H9 (cell line): Measurements from ENCODE around the gene IQCK. TPM values are rescaled to one million over a fixed set of nuclear protein-coding genes. Genes with fewer than 3 reads are reported as not detected.

Source experiments
- DNase-seq: peaks from one replicate; pipeline ENCODE4 v3.0.0-alpha.2; 2017
- H2AFZ ChIP-seq: one replicate; pipeline ENCODE4 v1.6.1; 2013; ENCODE audit warnings: mild to moderate bottlenecking, low read length, control low read depth, moderate library complexity
- H2AK5ac ChIP-seq: 2 replicates; pipeline ENCODE4 v1.6.1; 2013; ENCODE audit warnings: low read length, control low read depth, mixed read lengths; ENCODE audit not compliant: insufficient read length
- H2BK120ac ChIP-seq: one replicate; pipeline ENCODE4 v1.6.1; 2013; ENCODE audit warnings: low read depth, mild to moderate bottlenecking, low read length, control low read depth, inconsistent platforms; ENCODE audit not compliant: poor library complexity, severe bottlenecking
- H2BK12ac ChIP-seq: 2 replicates; pipeline ENCODE4 v1.6.1; 2013; ENCODE audit warnings: low read length, control low read depth, mixed read lengths, low read depth; ENCODE audit not compliant: insufficient read length
- H2BK15ac ChIP-seq: 2 replicates; pipeline ENCODE4 v1.6.1; 2013; ENCODE audit warnings: low read depth, low read length, control low read depth
- H2BK20ac ChIP-seq: one replicate; pipeline ENCODE4 v1.6.1; 2013; ENCODE audit warnings: low read depth, mild to moderate bottlenecking, low read length, control low read depth, inconsistent platforms; ENCODE audit not compliant: poor library complexity, severe bottlenecking
- H2BK5ac ChIP-seq: 2 replicates; pipeline ENCODE4 v1.6.1; 2013; ENCODE audit warnings: low read length, control low read depth, mixed read lengths; ENCODE audit not compliant: insufficient read length
- H3K14ac ChIP-seq: 2 replicates; pipeline ENCODE4 v1.6.1; 2013; ENCODE audit warnings: low read length, control low read depth; ENCODE audit not compliant: insufficient read depth
- H3K18ac ChIP-seq: 2 replicates; pipeline ENCODE4 v1.6.1; 2013; ENCODE audit warnings: low read depth, mild to moderate bottlenecking, mixed read lengths, low read length, control low read depth; ENCODE audit not compliant: insufficient read length
- H3K23ac ChIP-seq: 2 replicates; pipeline ENCODE4 v1.6.1; 2013; ENCODE audit warnings: low read length, control low read depth, mixed read lengths, low read depth; ENCODE audit not compliant: insufficient read length
- H3K23me2 ChIP-seq: 2 replicates; pipeline ENCODE4 v1.6.1; 2013; ENCODE audit warnings: low read depth, mild to moderate bottlenecking, mixed read lengths, low read length, control low read depth; ENCODE audit not compliant: insufficient read length, poor library complexity, severe bottlenecking
- H3K27ac ChIP-seq: 2 replicates; pipeline ENCODE4 v1.5.1; 2013; ENCODE audit warnings: low read length, control low read depth, mixed read lengths, low read depth; ENCODE audit not compliant: insufficient read length
- H3K27me3 ChIP-seq: 2 replicates; pipeline ENCODE4 v1.6.1; 2013; ENCODE audit warnings: low read length, control low read depth, inconsistent platforms; ENCODE audit not compliant: insufficient read depth
- H3K4ac ChIP-seq: 2 replicates; pipeline ENCODE4 v1.6.1; 2013; ENCODE audit warnings: low read depth, mild to moderate bottlenecking, control low read depth, inconsistent platforms, low read length, moderate library complexity
- H3K4me1 ChIP-seq: 2 replicates; pipeline ENCODE4 v1.6.1; 2013; ENCODE audit warnings: low read length, control low read depth, inconsistent platforms; ENCODE audit not compliant: insufficient read depth
- H3K4me2 ChIP-seq: 2 replicates; pipeline ENCODE4 v1.6.1; 2013; ENCODE audit warnings: low read length, control low read depth, mixed read lengths; ENCODE audit not compliant: insufficient read length, insufficient read depth
- H3K56ac ChIP-seq: 2 replicates; pipeline ENCODE4 v1.6.1; 2013; ENCODE audit warnings: low read depth, mild to moderate bottlenecking, mixed read lengths, low read length, control low read depth; ENCODE audit not compliant: insufficient read length
- H3K79me1 ChIP-seq: 2 replicates; pipeline ENCODE4 v1.6.1; 2013; ENCODE audit warnings: low read depth, mild to moderate bottlenecking, moderate library complexity, low read length, control low read depth, inconsistent platforms; ENCODE audit not compliant: insufficient read depth, poor library complexity, severe bottlenecking
- H3K79me2 ChIP-seq: 2 replicates; pipeline ENCODE4 v1.6.1; 2013; ENCODE audit warnings: low read length, control low read depth, inconsistent platforms; ENCODE audit not compliant: insufficient read depth
- H3K9ac ChIP-seq: 2 replicates; pipeline ENCODE4 v1.6.1; 2013; ENCODE audit warnings: low read length, control low read depth, mixed read lengths; ENCODE audit not compliant: insufficient read length; ENCODE audit errors: extremely low read depth
- H3K9me3 ChIP-seq: one replicate; pipeline ENCODE4 v1.6.1; 2013; ENCODE audit warnings: low read depth, low read length, inconsistent platforms; ENCODE audit not compliant: control insufficient read depth
- H3T11ph ChIP-seq: one replicate; pipeline ENCODE4 v1.6.1; 2013; ENCODE audit warnings: mild to moderate bottlenecking, low read length, control low read depth, inconsistent platforms
- H4K20me1 ChIP-seq: one replicate; pipeline ENCODE4 v1.6.1; 2013; ENCODE audit not compliant: control insufficient read depth, insufficient read length, insufficient read depth
- H4K5ac ChIP-seq: 2 replicates; pipeline ENCODE4 v1.6.1; 2013; ENCODE audit warnings: low read depth, mild to moderate bottlenecking, mixed read lengths, low read length, control low read depth; ENCODE audit not compliant: insufficient read length
- H4K8ac ChIP-seq: replicated peaks from 2 replicates; pipeline ENCODE4 v1.6.1; 2013; ENCODE audit warnings: low read length, control low read depth, mixed read lengths, low read depth; ENCODE audit not compliant: insufficient read length
- H4K91ac ChIP-seq: 2 replicates; pipeline ENCODE4 v1.6.1; 2013; ENCODE audit warnings: low read depth, mild to moderate bottlenecking, moderate library complexity, mixed read lengths, low read length, control low read depth; ENCODE audit not compliant: insufficient read length
- H3K27ac Mint-ChIP-seq, 3 experiments: 2 replicates in 2 of 3; 3 replicates in 1 of 3; pipeline ENCODE4 v1.8.0; 2020 to 2021; ENCODE audit warnings: mixed read lengths in 3 of 3, mild to moderate bottlenecking in 1 of 3, moderate library complexity in 1 of 3
- H3K27me3 Mint-ChIP-seq: 2 replicates; pipeline ENCODE4 v1.8.0; 2021; ENCODE audit warnings: low read depth, mild to moderate bottlenecking, moderate library complexity, mixed read lengths
- H3K36me3 Mint-ChIP-seq, 3 experiments: 2 replicates in 2 of 3; 3 replicates in 1 of 3; pipeline ENCODE4 v1.8.0; 2020 to 2021; ENCODE audit warnings: low read depth in 3 of 3, mixed read lengths in 3 of 3; ENCODE audit not compliant: insufficient read depth in 1 of 3
- H3K4me1 Mint-ChIP-seq, 2 experiments: 2 replicates each; pipeline ENCODE4 v1.8.0; 2020; ENCODE audit warnings: mixed read lengths in 2 of 2
- H3K4me3 Mint-ChIP-seq, 2 experiments: 2 replicates in 1 of 2; 3 replicates in 1 of 2; pipeline ENCODE4 v1.8.0; 2020 to 2021; ENCODE audit warnings: mild to moderate bottlenecking in 2 of 2, mixed read lengths in 2 of 2, moderate library complexity in 1 of 2
- H3K9me3 Mint-ChIP-seq, 2 experiments: 2 replicates in 1 of 2; 3 replicates in 1 of 2; pipeline ENCODE4 v1.8.0; 2020; ENCODE audit warnings: mild to moderate bottlenecking in 2 of 2, mixed read lengths in 2 of 2, moderate library complexity in 1 of 2
- CTCF ChIP-seq: fragments of 200-600 bp; sonication (generic); conservative IDR thresholded peaks from 3 replicates; pipeline ENCODE4 v1.8.0; 2021; ENCODE audit warnings: antibody characterized with exemption, mild to moderate bottlenecking
- WGBS: extraction: QIAGEN DNeasy Blood & Tissue Kit; methylation state at CpG from one replicate; pipeline ENCODE4 v1.1.7; 2013; ENCODE audit warnings: missing lambda C conversion rate, low lambda C conversion rate, mixed read lengths; ENCODE audit not compliant: insufficient read length; ENCODE audit errors: extremely low coverage; 5-methylcytosine and 5-hydroxymethylcytosine counted together
- total RNA-seq: library from RNA; stranded (reverse); gene quantifications from 2 replicates; pipeline ENCODE4 v1.2.1, GENCODE V29; 2021

Gene IQCK
- total RNA-seq, 1 experiment from 2014 or later = 9.0 TPM

- Histone ChIP-seq H2BK120ac (no peak overlapping the region), H3K79me1 (no peaks in the 10 kb centered on the region), H4K91ac (no peak overlapping the region), H3T11ph (no peak overlapping the region), H2BK12ac (no peak overlapping the region), H3K23ac (no peak overlapping the region), H3K4ac (no peak overlapping the region), H2BK5ac (no peak overlapping the region), H3K18ac (no peak overlapping the region), H3K9ac (no peak overlapping the region), H2BK20ac (no peak overlapping the region), H4K5ac (no peak overlapping the region), H4K8ac (no peak overlapping the region), H4K20me1 (no peaks in the 10 kb centered on the region), H3K79me2 (no peaks in the 10 kb centered on the region), H3K4me1 (peaks cover 4% of the 10 kb centered on the region; the same call in 1 of the 2 replicates), H3K56ac (no peak overlapping the region), H3K14ac (no peak overlapping the region), H2BK15ac (no peak overlapping the region), H2AFZ (no peak overlapping the region), H3K9me3 (no peaks in the 10 kb centered on the region), H3K23me2 (no peaks in the 10 kb centered on the region), H3K27me3 (no peaks in the 10 kb centered on the region), H3K4me2 (no peak overlapping the region), H3K27ac (no peak overlapping the region), H2AK5ac (no peak overlapping the region)
- Mint-ChIP-seq H3K4me3 (no peak overlapping the region), H3K4me1 (peaks cover 7 to 11% of the 10 kb centered on the region in 2 experiments), H3K27me3 (no peaks in the 10 kb centered on the region), H3K9me3 (peaks cover 14% of the 10 kb centered on the region in 2 experiments), H3K27ac (no peak overlapping the region), H3K36me3 (peaks cover 10 to 26% (median 14%) of the 10 kb centered on the region in 3 experiments)
- TF ChIP-seq CTCF = no peak
- no peak for DNase-seq
- no CpG with 5 or more reads among the region's 3 CpGs for WGBS
These were observed 48.4 kb downstream of the IQCK start for GRCh38 chr16:19766554-19766884.
